IPS-20b (cell line): ENCODE data around the gene XPC.

ENCODE experiments used
- H3K27ac ChIP-seq: one replicate; pipeline ENCODE4 v1.5.1; 2013; ENCODE audit warnings: low read length
- H3K27me3 ChIP-seq: 2 replicates; pipeline ENCODE4 v1.6.1; 2013; ENCODE audit warnings: mild to moderate bottlenecking, low read length, inconsistent platforms; ENCODE audit not compliant: insufficient read depth
- H3K36me3 ChIP-seq: 2 replicates; pipeline ENCODE4 v1.6.1; 2013; ENCODE audit warnings: low read depth, mild to moderate bottlenecking, inconsistent platforms, low read length, moderate library complexity; ENCODE audit not compliant: insufficient read depth
- H3K4me1 ChIP-seq: 2 replicates; pipeline ENCODE4 v1.6.1; 2013; ENCODE audit warnings: mild to moderate bottlenecking, control low read depth, inconsistent platforms, low read length, moderate library complexity; ENCODE audit not compliant: insufficient read depth
- H3K4me3 ChIP-seq: 2 replicates; pipeline ENCODE4 v1.5.1; 2013; ENCODE audit warnings: mild to moderate bottlenecking, low read length, inconsistent platforms
- H3K9ac ChIP-seq: 2 replicates; pipeline ENCODE4 v1.6.1; 2013; ENCODE audit warnings: low read depth, mild to moderate bottlenecking, inconsistent platforms, low read length, moderate library complexity
- H3K9me3 ChIP-seq: 2 replicates; pipeline ENCODE4 v1.6.1; 2013; ENCODE audit warnings: mild to moderate bottlenecking, low read depth, low read length, inconsistent platforms; ENCODE audit not compliant: insufficient read depth

XPC gene

GRCh38 chr3:14144423-14145075, 33.9 kb downstream of the XPC start:
- Histone ChIP-seq H3K36me3 (peaks cover 43% of the 10 kb centered on the region), H3K9ac (no peak overlapping the region), H3K4me1 (peaks cover 12% of the 10 kb centered on the region), H3K27ac (no peak overlapping the region), H3K9me3 (no peaks in the 10 kb centered on the region), H3K4me3 (no peak overlapping the region), H3K27me3 (no peaks in the 10 kb centered on the region)

GRCh38 chr3:14143271-14144225, 34.9 kb downstream of the XPC start:
- H3K9me3 ChIP-seq, result no peaks in the 10 kb centered on the region
- H3K9ac ChIP-seq, result no peak overlapping the region
- no peak overlapping the region for H3K4me3 ChIP-seq
- H3K36me3 ChIP-seq, result peaks cover 53% of the 10 kb centered on the region
- H3K27ac ChIP-seq, result peak overlapping the region; percentile 1
- no peaks in the 10 kb centered on the region for H3K27me3 ChIP-seq
- H3K4me1 ChIP-seq, result peaks cover 12% of the 10 kb centered on the region

GRCh38 chr3:14142567-14143270, 35.7 kb downstream of the XPC start:
- peaks cover 5% of the 10 kb centered on the region; the same call in 1 of the 2 replicates for H3K4me1 ChIP-seq
- no peak overlapping the region for H3K9ac ChIP-seq
- no peaks in the 10 kb centered on the region for H3K27me3 ChIP-seq
- no peak overlapping the region for H3K27ac ChIP-seq
- H3K36me3 ChIP-seq, result peaks cover 60% of the 10 kb centered on the region
- H3K9me3 ChIP-seq, result no peaks in the 10 kb centered on the region
- no peak overlapping the region for H3K4me3 ChIP-seq

- H3K27ac ChIP-seq, result no peak overlapping the region
- H3K27me3 ChIP-seq, result no peaks in the 10 kb centered on the region
- H3K36me3 ChIP-seq, result peaks cover 54% of the 10 kb centered on the region
- H3K9ac ChIP-seq, result no peak overlapping the region
- no peaks in the 10 kb centered on the region for H3K9me3 ChIP-seq
- no peak overlapping the region for H3K4me3 ChIP-seq
- H3K4me1 ChIP-seq, result peaks cover 5% of the 10 kb centered on the region; the same call in 1 of the 2 replicates
These were observed 36.6 kb downstream of the XPC start for GRCh38 chr3:14141602-14142341.

GRCh38 chr3:14141144-14141543, 37.3 kb downstream of the XPC start:
- H3K9me3 ChIP-seq, result no peaks in the 10 kb centered on the region
- H3K9ac ChIP-seq, result no peak overlapping the region
- H3K4me3 ChIP-seq, result no peak overlapping the region
- H3K27ac ChIP-seq, result no peak overlapping the region
- H3K36me3 ChIP-seq, result peaks cover 51% of the 10 kb centered on the region
- peaks cover 5% of the 10 kb centered on the region; the same call in 1 of the 2 replicates for H3K4me1 ChIP-seq
- no peaks in the 10 kb centered on the region for H3K27me3 ChIP-seq

GRCh38 chr3:14140668-14141067, 37.7 kb downstream of the XPC start:
- Histone ChIP-seq H3K4me1 (peaks cover 5% of the 10 kb centered on the region; the same call in 1 of the 2 replicates), H3K4me3 (no peak overlapping the region), H3K36me3 (peaks cover 51% of the 10 kb centered on the region), H3K27ac (no peak overlapping the region), H3K9ac (no peak overlapping the region), H3K9me3 (no peaks in the 10 kb centered on the region), H3K27me3 (no peaks in the 10 kb centered on the region)

GRCh38 chr3:14139771-14140170, 38.6 kb downstream of the XPC start:
- Histone ChIP-seq H3K4me1 (peaks cover 4% of the 10 kb centered on the region; the same call in 1 of the 2 replicates), H3K4me3 (no peak overlapping the region), H3K36me3 (peaks cover 55% of the 10 kb centered on the region), H3K27me3 (no peaks in the 10 kb centered on the region), H3K9me3 (no peaks in the 10 kb centered on the region), H3K27ac (no peak overlapping the region), H3K9ac (no peak overlapping the region)

GRCh38 chr3:14138878-14139655, 39.3 kb downstream of the XPC start:
- Histone ChIP-seq H3K36me3 (peaks cover 62% of the 10 kb centered on the region), H3K9me3 (no peaks in the 10 kb centered on the region), H3K27ac (no peak overlapping the region), H3K27me3 (no peaks in the 10 kb centered on the region), H3K9ac (no peak overlapping the region), H3K4me3 (no peak overlapping the region), H3K4me1 (peaks cover 2% of the 10 kb centered on the region; the same call in 1 of the 2 replicates)

- no peaks in the 10 kb centered on the region for H3K9me3 ChIP-seq
- H3K9ac ChIP-seq, result no peak overlapping the region
- H3K27me3 ChIP-seq, result no peaks in the 10 kb centered on the region
- no peak overlapping the region for H3K27ac ChIP-seq
- H3K36me3 ChIP-seq, result peaks cover 70% of the 10 kb centered on the region
- H3K4me3 ChIP-seq, result no peak overlapping the region
- peaks cover 2% of the 10 kb centered on the region; the same call in 1 of the 2 replicates for H3K4me1 ChIP-seq
These were observed 40.1 kb downstream of the XPC start for GRCh38 chr3:14138109-14138877.

- Histone ChIP-seq H3K27me3 (no peaks in the 10 kb centered on the region), H3K9ac (no peak overlapping the region), H3K4me3 (no peak overlapping the region), H3K9me3 (no peaks in the 10 kb centered on the region), H3K4me1 (peaks cover under 1% of the 10 kb centered on the region; the same call in 1 of the 2 replicates), H3K36me3 (peaks cover 78% of the 10 kb centered on the region), H3K27ac (no peak overlapping the region)
These were observed 41.0 kb downstream of the XPC start for GRCh38 chr3:14137445-14137844.
